NCI-H226 (cell line): ENCODE results near the gene PTPRG.
"Not testable (repeated sequence)": the region's sequence is repeated elsewhere in the genome, so short reads cannot be mapped to it uniquely, and the experiment has no call there.

Source experiments
- DNase-seq: peaks from one replicate; pipeline ENCODE4 v3.0.0-alpha.2; 2015

PTPRG gene

DNA sequence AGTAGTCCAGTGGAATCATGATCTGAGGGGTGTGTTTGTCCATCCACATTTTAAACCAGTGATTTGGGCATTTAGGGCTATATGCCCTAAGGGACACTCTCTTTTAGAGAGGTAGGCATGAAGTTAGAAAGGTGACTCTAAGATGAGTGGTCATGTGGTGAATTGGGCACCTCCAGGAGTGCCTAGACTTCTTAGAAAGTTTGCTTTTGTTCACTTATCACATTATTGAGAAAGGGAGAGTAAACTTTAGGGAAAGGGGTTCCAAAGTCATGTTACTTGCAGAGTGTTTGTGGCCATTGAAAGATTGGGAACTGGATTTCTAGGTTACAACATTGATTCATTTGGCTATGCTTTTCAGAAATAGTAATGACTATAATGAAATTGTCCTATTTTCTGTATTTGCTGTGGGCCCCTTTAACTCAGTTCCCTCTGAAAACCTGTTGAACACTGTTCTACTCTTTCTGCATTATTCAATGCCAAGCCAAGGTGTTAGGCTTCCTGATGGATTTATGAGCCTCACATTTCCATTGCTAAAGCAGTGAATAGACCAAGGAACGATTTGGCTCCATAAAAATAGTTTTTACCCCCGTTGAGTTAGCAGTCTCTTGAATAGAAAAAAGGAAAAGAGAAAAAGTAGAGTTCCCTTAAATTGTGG is 169.3 kb downstream of the PTPRG start:
- DNase-seq = no peak

DNA sequence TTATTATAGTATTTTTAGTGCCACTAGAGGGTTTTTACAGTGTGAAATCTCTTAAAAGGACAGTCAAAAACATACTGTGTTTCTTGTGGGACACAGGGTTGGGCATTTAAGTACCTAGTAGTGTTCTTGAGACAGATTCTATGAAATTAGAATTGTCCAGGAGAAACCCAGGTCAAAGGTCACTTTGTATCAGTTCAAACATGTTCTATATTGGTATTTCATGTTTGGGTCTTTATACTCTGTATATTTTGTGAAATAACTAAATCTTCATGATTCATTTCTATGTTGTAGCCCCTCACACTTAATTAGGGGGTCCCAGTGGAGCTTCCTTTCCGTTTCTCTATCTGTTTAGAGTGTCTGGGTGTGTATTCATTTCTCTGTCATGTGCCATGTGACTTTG is 171.6 kb downstream of the PTPRG start:
- DNase-seq = no peak

DNA sequence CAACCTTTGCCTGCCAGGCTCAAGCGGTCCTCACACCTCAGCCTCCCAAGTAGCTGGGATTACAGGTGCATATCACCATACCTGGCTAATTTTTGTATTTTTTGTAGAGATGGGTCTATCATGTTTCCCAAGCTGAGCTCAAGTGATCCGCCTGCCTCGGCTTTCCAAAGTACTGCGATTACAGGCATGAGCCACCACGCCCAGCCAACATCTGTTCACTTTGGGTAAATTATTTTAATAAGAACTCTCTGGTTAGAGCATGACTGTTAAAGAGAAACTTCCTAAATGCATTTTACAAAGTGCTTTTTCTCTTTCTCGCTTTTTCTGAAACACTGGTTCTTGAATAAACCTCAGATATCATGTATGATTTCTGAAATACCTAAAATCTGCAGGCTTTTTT is 172.5 kb downstream of the PTPRG start:
- DNase-seq = no peak

DNA sequence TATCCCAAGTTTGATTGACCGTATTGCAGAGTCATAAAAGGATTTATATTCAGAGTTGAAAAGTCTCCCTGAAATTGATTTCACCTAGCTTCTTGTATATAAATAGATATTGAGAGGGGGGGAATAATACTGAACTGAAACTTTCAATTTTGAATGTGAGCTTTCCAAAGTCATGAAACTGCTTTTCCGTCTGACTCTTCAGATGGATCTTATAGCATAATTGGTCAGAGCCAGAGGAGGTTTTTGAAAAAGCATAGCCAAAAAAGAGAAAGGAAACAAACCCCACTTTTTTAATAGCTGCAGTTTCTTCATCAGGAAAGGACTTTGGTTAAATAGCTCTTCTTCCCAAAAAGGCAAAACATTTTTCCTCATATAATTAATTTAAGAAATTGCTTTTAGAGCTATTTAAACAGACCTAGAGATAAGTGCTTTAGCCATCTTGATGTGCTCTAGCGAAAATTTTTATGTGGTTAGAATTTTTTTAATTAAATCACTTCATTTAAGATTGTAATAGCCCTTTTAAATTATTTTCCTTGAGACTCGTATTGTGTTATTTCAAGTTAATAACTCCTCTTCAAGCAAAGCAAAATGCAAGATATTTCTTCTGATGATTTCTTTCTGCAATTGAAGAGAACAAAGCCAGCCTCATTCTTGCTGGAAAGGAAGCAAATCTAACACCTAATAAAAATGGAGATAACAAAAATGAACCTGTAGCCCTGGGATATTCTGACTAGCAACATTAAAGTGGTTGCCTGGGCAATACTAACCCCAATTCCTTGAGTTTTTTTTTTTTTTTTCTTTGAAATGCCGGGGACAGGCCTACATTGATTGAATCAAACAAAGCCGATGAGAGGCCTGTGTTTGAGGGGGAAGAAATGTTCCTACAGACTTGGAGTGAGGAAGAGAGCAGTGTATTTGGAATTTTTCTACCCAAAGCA is 173.6 kb downstream of the PTPRG start:
- DNase-seq = no peak

DNA sequence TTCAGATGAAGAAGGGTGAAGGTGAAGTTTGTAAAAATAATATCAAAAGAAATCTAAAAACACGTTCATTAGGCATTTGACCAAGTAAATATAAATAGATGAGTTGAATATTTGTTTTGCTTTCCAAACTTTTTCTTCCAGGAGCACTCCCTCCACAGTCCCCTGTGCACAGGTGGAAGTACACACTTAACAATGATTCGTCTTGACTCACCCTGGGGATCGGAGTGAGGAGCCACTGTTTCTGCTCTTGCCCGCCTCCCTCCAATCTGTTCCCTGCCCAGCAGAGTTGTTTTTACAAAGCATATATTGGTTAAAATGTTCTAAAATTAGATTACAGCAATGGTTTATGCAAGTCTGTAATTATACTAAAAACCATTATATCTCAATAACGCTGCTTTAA is 175.1 kb downstream of the PTPRG start:
- DNase-seq = no peak

DNA sequence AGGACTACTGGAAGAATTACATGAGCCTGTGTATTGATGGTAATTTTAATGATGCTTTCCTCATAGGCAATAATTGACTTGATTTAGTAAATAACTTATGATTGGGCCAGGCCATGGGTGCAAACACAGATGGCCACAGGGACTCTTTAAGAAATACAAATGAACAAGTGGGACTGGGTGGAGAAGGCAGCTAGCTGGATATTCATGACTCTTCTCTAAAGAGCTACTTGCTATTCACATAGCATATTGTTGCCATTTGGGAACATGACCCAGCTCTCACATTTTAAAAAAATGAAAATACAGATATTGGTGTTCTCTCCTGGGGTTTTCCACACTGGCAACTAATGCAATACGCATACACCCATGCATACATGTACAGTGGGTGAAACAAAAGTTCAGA is 178.3 kb downstream of the PTPRG start:
- DNase-seq = no peak

DNA sequence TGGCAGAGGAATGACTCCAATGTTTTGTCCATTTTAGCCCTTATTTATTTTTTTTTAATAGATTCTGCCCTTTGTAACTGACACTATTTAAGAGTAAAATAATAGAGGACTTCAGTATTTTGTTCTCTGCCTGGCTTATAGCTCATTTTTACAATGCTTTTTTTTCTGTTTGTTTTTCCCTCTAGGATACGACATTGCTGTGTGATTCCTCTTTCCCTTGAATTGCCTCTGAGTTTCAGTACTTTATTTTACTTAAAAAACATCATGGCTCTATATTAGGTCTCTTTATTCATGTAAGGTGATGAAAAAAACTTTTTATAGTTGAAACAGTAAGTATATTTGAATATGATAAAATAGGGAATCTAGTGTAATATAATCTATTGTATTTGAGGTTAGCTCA is 179.1 kb downstream of the PTPRG start:
- DNase-seq = no peak

DNA sequence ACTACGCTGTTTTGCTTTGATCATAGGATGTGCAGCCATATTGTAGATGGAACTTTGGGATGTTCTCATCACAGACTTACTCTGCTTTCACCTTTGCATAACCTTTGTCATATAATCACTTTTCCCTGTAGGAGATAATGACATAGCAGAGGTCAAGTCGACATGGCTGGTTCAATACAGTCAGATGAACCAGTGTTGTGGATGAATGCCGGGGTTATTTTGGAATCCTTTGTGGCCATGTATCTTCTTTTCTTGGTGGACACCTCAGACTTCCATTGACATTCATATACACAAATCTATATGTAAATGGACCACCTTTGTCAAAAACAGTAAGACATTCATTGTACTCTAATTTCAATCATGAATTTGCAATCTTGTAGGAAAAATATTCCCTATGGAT is 180.2 kb downstream of the PTPRG start:
- DNase-seq = no peak

DNA sequence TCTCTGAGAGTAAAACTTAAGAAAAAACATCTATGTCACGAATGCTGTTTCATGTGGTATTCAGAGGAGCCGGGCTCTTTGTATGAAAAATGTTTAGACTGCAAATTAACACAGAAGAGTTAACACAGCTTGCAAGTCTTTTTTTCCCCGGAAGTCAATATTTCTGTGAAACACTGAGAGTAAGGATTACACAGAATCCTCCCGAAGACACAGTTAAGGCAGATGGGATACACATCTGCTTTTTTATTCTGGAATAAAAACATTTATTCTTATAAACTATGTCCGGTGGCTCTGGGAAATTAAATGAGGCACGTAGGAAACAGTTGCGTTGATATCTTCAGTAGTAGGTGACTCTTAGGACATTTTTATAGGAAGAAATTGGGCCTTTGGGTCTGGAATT is 180.6 kb downstream of the PTPRG start:
- no peak for DNase-seq

DNA sequence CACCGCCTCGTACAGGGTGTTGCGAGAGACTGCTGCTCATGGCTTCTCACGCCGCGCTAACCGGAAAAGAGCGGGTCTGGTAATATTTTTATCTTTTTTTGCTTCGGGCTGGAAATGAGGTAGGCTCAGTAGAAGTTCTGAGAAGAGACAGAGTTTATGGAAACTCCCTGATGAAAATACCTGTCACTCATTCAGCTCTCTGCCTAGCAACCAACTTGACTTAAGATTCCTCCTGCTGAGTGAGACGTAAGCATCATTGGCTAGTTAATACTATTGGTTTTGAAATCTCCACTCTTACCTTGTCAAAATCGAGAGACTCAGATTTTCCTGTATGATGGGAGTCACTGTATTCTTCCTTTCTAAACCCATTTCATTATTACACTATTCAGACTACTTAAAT is 181.7 kb downstream of the PTPRG start:
- DNase-seq = no peak

DNA sequence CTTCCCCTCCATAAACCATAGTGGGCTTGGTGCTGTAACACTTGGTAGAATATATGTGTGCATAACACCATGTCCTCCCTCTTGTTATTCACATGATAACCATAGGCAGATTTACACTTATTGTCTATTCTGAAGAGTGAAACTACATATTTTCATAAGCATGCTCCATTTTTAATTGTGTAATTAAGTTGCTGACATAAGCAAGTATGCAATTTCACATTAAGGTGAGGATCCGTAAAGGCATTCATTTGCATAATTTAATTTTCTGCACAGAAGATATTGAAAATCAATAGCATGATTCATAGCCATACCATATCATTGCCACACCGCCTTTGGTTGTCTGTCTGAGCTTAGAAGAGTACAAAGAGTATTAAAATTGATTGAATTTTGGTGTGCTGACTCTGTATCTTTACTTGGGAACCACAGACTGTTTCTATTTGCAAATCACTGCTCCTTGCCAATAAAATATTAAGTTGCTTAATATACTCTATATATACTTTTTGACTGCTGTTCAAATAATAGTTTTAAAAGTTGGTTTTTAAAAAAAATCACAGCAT is 182.4 kb downstream of the PTPRG start:
- no peak for DNase-seq

DNA sequence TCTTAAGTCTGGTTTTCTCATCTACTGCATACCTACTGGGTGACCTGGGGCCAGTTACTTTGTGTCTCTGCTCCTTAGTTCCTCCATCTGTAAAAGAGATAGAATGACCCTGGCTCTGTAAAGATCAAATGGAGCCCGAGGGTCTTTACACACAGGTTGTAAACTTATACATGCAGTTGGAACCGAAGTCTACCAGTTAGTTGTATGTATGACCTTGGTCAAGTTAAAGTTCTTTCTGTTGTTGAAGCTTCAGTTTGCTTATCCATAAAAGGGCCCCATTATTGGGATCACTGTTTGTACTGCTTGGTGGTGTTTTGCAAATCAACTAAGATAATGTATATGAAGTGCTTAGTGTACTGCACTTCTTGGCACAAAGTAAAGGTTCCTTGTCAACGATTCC is 186.9 kb downstream of the PTPRG start:
- no peak for DNase-seq

DNA sequence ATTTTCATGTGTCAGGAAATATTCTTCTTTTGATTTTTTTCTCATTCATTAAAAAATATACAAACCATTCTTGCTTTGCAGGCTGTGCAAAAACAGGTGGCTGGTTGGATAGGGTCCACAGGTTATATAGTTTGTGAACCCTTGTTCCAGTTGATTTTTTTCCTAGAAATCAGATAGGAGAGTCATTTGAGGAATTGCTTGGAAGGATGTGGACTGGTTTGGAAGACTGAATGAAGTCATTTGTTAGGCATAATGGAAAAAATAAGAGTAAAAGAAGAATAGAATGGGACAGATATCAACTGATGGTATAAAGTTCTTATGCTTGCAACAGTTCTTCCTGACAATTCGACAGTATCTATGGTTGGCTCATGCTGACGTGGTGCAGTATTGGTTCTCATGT is 189.4 kb downstream of the PTPRG start:
- DNase-seq = no peak

DNA sequence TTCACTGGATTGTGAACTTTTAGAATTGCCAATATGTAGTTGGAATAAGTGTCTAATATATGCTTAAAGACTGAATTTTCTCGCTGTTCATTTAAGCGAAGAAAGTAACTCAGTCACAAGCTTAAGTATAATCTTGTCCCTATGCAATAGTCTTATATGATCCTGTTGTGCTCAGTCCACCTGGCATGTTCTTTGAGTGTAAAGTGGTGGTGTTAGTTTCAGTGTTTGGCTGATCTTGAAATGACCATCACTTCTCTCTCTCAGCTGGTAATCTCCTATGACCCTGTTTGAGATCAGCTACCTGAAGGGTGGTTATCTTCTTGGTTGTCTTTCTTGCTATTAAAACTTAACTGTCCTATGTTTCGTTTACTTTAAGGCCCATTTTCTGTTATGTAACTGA is 197.5 kb downstream of the PTPRG start:
- DNase-seq = no peak

DNA sequence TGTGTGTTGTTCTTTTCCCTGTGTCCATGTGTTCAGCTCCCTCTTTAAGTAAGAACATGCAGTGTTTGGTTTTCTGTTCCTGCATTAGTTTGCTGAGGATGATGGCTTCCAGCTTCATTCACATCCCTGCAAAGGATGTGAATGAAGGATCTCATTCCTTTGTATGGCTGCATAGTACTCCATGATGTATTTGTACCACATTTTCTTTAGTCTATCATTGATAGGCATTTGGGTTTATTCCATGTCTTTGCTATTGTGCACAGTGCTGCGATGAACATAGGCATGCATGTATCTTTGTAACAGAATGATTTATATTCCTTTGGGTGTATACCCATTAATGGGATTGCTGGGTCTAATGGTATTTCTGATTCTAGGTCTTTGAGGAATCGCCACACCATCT is 199.4 kb downstream of the PTPRG start:
- not testable (repeated sequence) for DNase-seq

DNA sequence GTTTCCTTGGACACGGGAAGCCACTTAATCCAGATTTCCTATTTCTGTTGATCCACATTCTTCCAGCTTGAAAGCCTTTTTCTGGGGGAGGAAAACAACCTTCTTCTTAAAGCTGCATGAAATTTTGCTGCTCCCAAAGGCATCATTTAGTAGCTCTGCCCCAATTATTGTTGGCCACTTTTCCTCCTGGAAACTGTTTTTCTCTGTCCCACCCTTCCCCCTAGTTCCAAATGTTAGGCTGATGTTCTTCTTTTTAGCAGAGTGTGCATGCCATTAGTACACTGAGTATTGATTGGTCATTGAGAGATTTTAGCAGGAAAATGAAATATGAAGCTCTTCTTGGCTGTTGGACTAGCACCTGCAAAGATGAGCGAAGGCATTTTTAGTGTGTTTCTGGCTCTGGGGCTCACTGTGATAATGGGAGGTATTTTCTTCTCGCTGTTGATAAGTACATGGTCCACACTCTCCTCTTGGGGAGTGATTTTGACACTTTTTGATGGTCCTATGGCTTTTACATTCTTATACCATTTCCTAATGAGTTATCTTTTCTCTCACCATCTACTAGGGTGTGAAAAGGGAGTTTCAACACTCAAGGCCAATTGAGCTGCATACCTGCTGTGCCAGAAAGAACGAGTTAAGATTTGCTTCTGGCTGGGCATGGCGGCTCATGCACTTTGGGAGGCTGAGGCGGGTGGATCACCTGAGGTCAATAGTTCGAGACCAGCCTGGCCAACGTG is 200.5 kb downstream of the PTPRG start:
- DNase-seq = no peak

DNA sequence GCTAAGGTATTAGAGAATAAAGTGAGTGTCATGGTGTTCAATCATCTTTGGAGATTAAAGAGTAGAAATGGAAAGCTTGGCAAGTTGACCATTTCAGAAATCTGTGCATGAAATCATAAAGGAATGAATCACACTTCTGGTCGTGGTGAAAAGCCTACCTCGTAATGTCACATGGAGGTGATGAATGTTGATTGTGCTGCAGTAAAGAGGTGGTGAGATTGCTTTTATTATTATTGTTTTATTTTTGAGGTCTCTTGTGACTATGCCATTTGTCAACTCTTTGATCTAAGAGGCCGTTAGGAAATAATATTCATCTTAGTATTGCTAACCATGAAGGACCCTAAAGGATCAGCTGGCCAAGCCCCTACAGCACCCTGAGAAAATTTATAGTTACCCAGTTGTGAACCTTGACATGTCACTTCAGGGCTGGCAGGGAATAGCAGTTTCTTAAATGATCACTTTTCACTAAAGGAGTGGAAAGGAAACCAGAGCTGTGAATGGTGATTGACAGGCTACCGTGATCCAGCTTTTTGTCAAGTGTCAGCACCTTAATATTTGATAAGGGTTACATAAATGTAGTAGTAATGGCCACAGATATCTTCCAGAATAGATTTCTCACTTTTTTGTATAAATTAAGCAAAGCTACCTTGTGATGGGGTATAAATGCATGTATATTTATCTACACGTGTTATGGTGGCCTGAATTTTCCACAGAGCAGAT is 203.9 kb downstream of the PTPRG start:
- peak; percentile 16 for DNase-seq

DNA sequence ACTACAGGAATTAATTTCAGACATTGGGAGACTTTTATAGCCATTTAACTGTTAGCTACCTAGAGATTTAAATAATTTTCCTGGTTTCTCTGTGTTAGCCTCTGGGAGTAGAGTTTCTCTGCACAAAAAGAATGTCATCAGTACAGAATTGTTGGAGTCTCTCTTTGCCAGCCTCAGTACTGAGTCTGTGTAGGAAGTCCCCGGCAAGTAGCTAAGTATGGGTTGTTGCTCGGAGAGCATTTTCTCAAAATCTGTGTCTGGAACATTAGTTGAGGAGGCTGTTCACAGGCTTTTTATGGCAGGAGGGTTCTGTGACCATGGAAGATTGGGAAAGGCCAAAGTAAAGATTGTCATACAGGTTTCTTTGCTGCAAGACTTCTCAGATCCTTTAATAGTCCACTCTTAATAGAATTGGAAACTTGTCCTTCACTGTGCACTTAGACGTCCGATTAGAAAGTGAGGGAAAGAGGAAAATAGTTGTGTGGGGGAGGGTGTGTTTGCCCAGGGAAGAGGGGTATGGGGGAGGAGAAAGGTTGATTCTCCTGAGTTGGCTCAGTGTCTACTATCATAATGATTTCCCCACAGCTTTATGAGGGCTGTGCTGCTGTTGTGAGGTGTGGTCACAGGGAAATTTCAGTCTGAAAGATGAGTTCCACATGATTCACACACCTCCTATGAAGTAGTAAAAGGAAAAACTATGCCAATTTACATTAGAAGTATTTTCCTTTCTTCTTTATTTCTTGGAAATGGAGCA is 207.1 kb downstream of the PTPRG start:
- peak; percentile 47 for DNase-seq

DNA sequence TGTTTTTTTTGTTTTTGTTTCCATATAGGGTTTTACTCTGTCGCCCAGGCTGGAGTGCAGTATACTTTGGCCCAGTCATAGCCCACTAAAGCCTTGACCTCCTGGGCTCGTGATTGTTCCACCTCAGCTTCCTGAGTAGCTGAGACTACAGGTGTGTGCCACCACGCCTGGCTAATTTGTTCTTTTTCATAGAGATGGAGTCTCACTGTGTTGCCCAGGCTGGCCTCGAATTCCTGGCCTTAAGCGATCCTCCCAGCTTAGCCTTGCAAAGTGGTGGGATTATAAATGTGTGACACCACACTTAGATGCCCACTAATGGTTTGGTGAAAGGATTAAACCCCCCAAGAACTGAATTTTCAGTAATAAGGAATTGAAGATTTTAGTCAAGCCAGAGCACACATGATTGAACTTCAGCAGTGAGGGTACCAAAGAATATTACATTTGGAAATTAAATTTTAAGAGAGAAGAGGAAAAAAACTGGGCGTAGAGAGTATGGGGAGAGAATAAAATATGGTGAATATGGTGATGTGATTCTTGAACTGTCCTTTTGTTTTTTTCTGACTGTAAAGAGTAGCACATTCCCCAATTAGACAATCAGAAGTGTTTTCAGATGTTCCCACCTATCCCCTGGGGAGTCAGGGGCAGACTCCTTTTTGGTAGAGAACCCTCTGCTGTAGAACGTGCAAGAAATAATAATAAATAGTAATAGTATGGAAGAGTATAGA is 208.1 kb downstream of the PTPRG start:
- no peak for DNase-seq

DNA sequence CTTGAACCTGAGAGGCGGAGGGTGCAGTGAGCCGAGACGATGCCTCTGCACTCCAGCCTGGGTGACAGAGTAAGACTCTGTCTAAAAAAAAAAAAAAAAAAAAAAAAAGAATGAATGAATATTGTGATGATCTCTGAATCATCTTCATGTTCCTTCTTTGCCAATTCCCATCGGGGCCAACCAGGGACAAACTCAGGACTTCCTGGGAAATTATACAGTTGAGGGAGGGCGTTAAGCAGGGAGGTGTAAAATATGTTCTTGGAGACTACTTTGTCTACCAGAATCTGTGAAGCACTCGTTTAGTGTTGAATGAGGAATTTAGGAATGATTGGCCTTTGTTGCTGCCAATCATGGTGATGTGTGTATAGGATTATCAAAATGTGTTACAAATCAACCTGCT is 210.6 kb downstream of the PTPRG start:
- DNase-seq = no peak

DNA sequence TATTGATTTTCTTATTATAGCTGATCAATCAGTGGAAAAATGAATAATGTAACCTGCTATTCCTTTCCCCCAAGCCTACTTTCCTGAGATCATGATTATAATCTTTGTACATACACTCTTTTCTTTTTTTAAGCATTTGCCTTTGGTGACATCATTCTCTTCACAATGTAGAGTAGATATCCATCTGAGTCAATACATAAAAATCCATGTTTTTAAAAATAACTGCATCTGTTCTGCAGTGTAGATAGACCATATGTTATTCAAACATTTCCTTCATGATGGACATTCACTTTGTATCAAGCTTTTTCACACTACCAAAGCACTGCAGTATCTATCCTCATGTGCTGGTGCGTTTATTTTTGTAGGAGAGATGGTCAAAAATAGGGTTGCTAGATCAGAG is 211.1 kb downstream of the PTPRG start:
- DNase-seq = peak; percentile 6
